Measurements from ENCODE around the gene RAC3.

DNA sequence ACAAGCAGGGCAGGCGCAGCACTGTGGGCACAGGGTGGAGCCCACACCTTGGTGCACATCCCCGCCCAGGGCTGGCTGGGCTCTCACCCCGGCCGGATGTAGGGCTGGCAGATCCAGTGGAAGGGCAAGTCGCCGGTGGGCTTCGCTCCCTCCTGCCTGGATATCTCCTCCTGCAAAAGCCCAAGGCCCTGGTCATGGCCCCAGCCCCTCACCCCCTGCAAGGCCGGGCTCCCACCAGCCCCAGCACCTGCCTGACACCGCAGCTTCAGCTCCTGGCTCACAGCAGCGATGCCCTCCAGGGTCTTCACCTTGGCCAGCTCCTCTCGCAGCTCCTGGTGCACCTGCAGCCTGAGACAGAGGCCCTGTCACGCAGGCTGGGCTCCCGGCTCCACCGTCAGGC lies 29.1 kb downstream of the RAC3 start:
- no peak for TF ChIP-seq CTCF (IDR thresholded peaks at IDR 0.05; ENCODE audit: low read length)
- no peak for TF ChIP-seq EZH2 (IDR thresholded peaks at IDR 0.05; ENCODE audit: borderline replicate concordance, low read length)

Measured in OCI-LY1 (cell line).